ENCODE data around the gene C3. TPM values are rescaled to one million over a fixed set of nuclear protein-coding genes. Genes with fewer than 3 reads are reported as not detected.

Gene C3
- total RNA-seq, 1 experiment from 2014 or later, result 7.0 TPM

GRCh38 chr19:6712231-6712630 lies 8.2 kb downstream of the C3 start (continued):
- TF ChIP-seq ZBTB33 (IDR thresholded peaks at IDR 0.05; ENCODE audit: extremely low read depth, insufficient replicate concordance, low read length) (no peak), ELF1 (IDR thresholded peaks at IDR 0.05; ENCODE audit: borderline replicate concordance, low read depth) (no peak), REST (IDR thresholded peaks at IDR 0.05; ENCODE audit: low read depth) (no peak), SRF (IDR thresholded peaks at IDR 0.05; ENCODE audit: low read depth) (no peak), EGR1 (IDR thresholded peaks at IDR 0.05; ENCODE audit: low read depth) (no peak), CBX3 (IDR thresholded peaks at IDR 0.05; ENCODE audit: low read depth) (no peak), POLR2AphosphoS5 (IDR thresholded peaks at IDR 0.05; ENCODE audit: low read depth, low read length) (no peak), YY1 (IDR thresholded peaks at IDR 0.05; ENCODE audit: extremely low read depth, insufficient replicate concordance, low read depth, low read length) (no peak)

GRCh38 chr19:6711605-6712004 lies 8.8 kb downstream of the C3 start:
- Histone ChIP-seq H3K4me1 (ENCODE audit: control insufficient read depth in 1 of 2, insufficient read depth in 2 of 2, low read length in 2 of 2) (no peaks in the 10 kb centered on the region), H3K79me2 (ENCODE audit: insufficient read depth, low read length) (no peaks in the 10 kb centered on the region), H2AFZ (ENCODE audit: low read depth, low read length, poor library complexity, severe bottlenecking) (no peak overlapping the region), H3K27me3 (ENCODE audit: insufficient read depth, low read length) (no peaks in the 10 kb centered on the region; the same call in 1 of the 2 replicates), H3K9me2 (ENCODE audit: insufficient read depth) (no peaks in the 10 kb centered on the region), H3K36me3 (ENCODE audit: control insufficient read depth in 1 of 2, insufficient read depth in 2 of 2, low read length in 2 of 2) (no peaks in the 10 kb centered on the region), H3K27ac (ENCODE audit: low read depth, low read length) (no peak overlapping the region), H4K20me1 (ENCODE audit: insufficient read depth) (no peaks in the 10 kb centered on the region), H3K4me3 (replicated peaks in 1 of 2; ENCODE audit: low read depth in 1 of 2, low read length in 2 of 2) (no peak overlapping the region), H3K9ac (ENCODE audit: low read length) (no peak overlapping the region), H3K4me2 (ENCODE audit: low read length) (no peak overlapping the region), H3K9me3 (ENCODE audit: control insufficient read depth in 1 of 2, insufficient read depth in 1 of 2, low read depth in 1 of 2, low read length in 2 of 2) (no peaks in the 10 kb centered on the region)
- no TSS peak for BruUV-seq (replicated peaks)
- intact Hi-C loops (cut with micrococcal nuclease), result no loop called here
- ChIA-PET RAD21 (ENCODE audit: low non-redundant PET in 1 of 2, low total read pairs in 2 of 2, uncharacterized antibody in 2 of 2, unreplicated experiment in 2 of 2) (no interaction called here), POLR2A (no interaction called here), CTCF (no interaction called here)
- DNase-seq (ENCODE audit: low read depth, low spot score) (no peak), ATAC-seq (no peak)
- TF ChIP-seq ELF1 (IDR thresholded peaks at IDR 0.05; ENCODE audit: borderline replicate concordance, low read depth) (no peak), YY1 (IDR thresholded peaks at IDR 0.05; ENCODE audit: extremely low read depth, insufficient replicate concordance, low read depth, low read length) (no peak), CEBPB (IDR thresholded peaks at IDR 0.05; ENCODE audit: low read depth) (no peak), ZFX (IDR thresholded peaks at IDR 0.05) (no peak), JUND (IDR thresholded peaks at IDR 0.05) (no peak), EZH2 (IDR thresholded peaks at IDR 0.05) (no peak), REST (IDR thresholded peaks at IDR 0.05; ENCODE audit: low read depth) (no peak), ATF3 (IDR thresholded peaks at IDR 0.05) (no peak), ZNF274 (IDR thresholded peaks at IDR 0.05; ENCODE audit: low read depth, low read length) (no peak), SP1 (IDR thresholded peaks at IDR 0.05; ENCODE audit: low read depth) (no peak), SIN3A (IDR thresholded peaks at IDR 0.05; ENCODE audit: low read depth) (no peak), EZH2phosphoT487 (IDR thresholded peaks at IDR 0.05; ENCODE audit: borderline replicate concordance) (no peak), SRF (IDR thresholded peaks at IDR 0.05; ENCODE audit: low read depth) (no peak)
